BLaER1 (cell line): ENCODE data around the gene MCCC2.
"Not testable (repeated sequence)": the region's sequence is repeated elsewhere in the genome, so short reads cannot be mapped to it uniquely, and the experiment has no call there.

Source experiments
- H3K27ac ChIP-seq: shearing (Covaris generic); formaldehyde crosslinking; 2 replicates; pipeline ENCODE4 v1.8.1; 2022
- H3K27me3 ChIP-seq: shearing (Covaris generic); formaldehyde crosslinking; 2 replicates; pipeline ENCODE4 v1.8.1; 2022
- H3K36me3 ChIP-seq: shearing (Covaris generic); formaldehyde crosslinking; 2 replicates; pipeline ENCODE4 v1.8.1; 2022
- H3K4me1 ChIP-seq: shearing (Covaris generic); formaldehyde crosslinking; 2 replicates; pipeline ENCODE4 v1.8.1; 2022
- H3K4me2 ChIP-seq: shearing (Covaris generic); formaldehyde crosslinking; 2 replicates; pipeline ENCODE4 v1.8.1; 2022
- H3K4me3 ChIP-seq: shearing (Covaris generic); formaldehyde crosslinking; 2 replicates; pipeline ENCODE4 v1.8.1; 2022
- H3K9ac ChIP-seq: shearing (Covaris generic); formaldehyde crosslinking; 2 replicates; pipeline ENCODE4 v1.8.1; 2022
- H3K9me3 ChIP-seq: shearing (Covaris generic); formaldehyde crosslinking; 2 replicates; pipeline ENCODE4 v1.8.1; 2022
- H4K20me1 ChIP-seq: shearing (Covaris generic); formaldehyde crosslinking; 2 replicates; pipeline ENCODE4 v1.8.1; 2022
- Cebpa-rat ChIP-seq: shearing (Covaris generic); IDR thresholded peaks from 2 replicates; pipeline ENCODE4 v1.8.1; 2022

The MCCC2 gene

DNA sequence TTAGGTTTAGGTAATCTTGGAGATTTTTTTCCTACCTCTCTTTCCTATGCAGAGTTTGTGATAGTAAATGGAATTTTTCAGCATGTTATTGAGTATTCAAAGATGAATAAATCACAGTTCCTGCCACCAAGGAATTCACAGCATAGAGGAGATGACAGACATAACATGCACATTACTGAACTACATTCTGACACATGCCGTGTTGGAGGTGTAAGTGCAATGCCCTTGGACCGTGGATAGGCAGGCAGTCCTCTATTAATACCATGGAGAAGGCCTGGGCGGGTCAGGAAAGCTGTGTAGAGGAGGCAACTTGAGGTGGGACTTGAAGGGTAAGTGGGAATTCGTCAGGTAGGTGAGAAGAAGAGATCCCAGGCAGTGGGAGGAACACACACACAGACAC lies 43.9 kb downstream of the MCCC2 start:
- Histone ChIP-seq H3K4me2 (no peak overlapping the region), H3K27me3 (no peaks in the 10 kb centered on the region), H3K4me1 (0 out of 2 replicates have a peak, but pooled peaks cover 4% of the 10 kb centered on the region), H3K4me3 (no peak overlapping the region), H4K20me1 (no peaks in the 10 kb centered on the region), H3K36me3 (peaks cover 41% of the 10 kb centered on the region), H3K27ac (no peak overlapping the region), H3K9me3 (no peaks in the 10 kb centered on the region), H3K9ac (no peak overlapping the region)
- no peak for TF ChIP-seq Cebpa-rat

DNA sequence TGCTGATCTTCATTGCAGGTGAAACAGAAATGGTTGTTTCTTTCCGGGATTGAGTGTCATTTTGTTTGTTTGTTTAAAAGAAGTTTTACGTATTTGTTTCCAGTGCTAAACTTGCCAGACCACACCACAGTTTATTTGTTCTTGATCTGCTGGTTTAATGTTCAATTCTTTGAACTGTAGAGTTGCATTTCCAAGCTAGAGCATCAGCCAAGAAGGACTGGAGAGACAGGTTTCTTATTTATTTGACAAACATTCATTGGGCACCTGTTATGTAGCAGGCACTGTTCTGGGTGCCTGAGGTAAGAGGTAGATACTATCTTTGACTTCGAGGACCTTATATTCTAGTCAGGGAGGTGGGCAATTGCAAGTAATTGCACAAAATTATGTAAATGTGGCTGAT lies 45.0 kb downstream of the MCCC2 start:
- Histone ChIP-seq H3K9me3 (no peaks in the 10 kb centered on the region), H3K36me3 (peaks cover 43% of the 10 kb centered on the region), H3K4me3 (no peak overlapping the region), H3K9ac (no peak overlapping the region), H4K20me1 (no peaks in the 10 kb centered on the region), H3K4me2 (no peak overlapping the region), H3K4me1 (0 out of 2 replicates have a peak, but pooled peaks cover 4% of the 10 kb centered on the region), H3K27ac (no peak overlapping the region), H3K27me3 (no peaks in the 10 kb centered on the region)
- no peak for TF ChIP-seq Cebpa-rat

DNA sequence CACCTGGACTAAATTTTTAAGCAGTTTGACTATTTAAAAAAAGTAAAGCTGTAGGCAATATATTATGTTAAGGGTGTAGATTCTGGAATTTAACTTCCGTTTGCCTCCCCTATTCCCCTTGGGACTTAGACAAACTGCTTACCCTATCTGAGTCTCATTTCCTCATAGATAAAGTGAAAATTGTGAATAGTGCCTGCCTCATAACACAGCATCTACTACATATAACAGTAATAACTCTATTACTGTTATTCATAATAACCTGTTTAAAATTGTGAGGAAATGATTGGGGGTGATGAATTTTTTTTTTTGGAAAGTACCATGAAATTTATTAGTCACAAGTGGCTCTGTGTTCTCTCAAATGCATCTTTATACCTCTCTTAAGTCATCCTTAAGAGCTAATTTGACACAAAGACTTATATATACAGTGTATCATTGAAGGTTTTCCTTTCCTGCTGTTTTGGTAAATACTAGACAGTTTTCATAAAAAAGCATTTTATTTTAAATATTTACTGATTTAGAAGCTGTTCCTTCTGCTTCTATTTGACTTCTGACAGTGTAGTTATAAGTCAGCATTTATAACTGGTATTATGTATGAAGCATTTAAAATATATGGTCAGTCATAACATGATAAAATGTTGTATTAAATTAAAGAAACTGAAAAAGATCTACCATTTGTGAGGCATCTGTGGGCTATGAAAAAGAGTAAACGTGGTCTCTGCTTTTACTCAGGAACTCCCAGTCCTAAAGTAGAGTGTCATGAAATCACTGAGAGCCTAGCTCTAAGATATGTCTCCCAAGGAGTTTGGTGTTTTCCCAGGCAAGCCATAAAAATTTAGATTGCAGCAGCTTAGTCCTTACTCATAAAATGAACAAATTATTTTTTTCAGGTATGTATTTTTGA lies 46.4 kb downstream of the MCCC2 start:
- no peaks in the 10 kb centered on the region for H3K27me3 ChIP-seq
- 0 out of 2 replicates have a peak, but pooled peaks cover 4% of the 10 kb centered on the region for H3K4me1 ChIP-seq
- peak overlapping the region; percentile 23; the same call in 1 of the 2 replicates for H3K4me2 ChIP-seq
- H3K27ac ChIP-seq: no peak overlapping the region
- no peak for TF ChIP-seq Cebpa-rat
- H3K4me3 ChIP-seq: no peak overlapping the region
- no peaks in the 10 kb centered on the region for H4K20me1 ChIP-seq
- peaks cover 11% of the 10 kb centered on the region for H3K9me3 ChIP-seq
- H3K9ac ChIP-seq: no peak overlapping the region
- peaks cover 55% of the 10 kb centered on the region for H3K36me3 ChIP-seq

DNA sequence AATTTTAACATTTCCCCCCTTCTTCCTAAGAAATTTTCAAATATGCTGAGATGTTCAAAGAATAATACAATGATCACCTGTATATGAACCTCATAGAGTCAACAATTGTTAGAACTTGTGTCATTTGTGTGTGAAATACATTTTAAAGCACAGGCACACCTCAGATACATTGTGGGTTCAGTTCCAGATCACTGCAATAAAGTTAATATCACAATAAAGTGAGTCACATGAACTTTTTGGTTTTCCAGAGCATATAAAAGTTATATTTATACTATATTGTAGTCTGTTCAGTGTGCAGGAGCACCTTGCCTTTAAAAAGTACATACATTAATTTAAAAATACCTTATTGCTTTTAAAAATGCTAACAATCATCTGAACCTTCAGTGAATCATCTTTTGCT lies 50.0 kb downstream of the MCCC2 start:
- Histone ChIP-seq H3K4me3 (no peak overlapping the region), H3K9me3 (peaks cover 21% of the 10 kb centered on the region), H3K27me3 (no peaks in the 10 kb centered on the region), H3K4me1 (0 out of 2 replicates have a peak, but pooled peaks cover 4% of the 10 kb centered on the region), H3K36me3 (peaks cover 68% of the 10 kb centered on the region), H3K27ac (no peak overlapping the region), H3K9ac (no peak overlapping the region), H3K4me2 (no peak overlapping the region), H4K20me1 (no peaks in the 10 kb centered on the region)
- no peak for TF ChIP-seq Cebpa-rat

DNA sequence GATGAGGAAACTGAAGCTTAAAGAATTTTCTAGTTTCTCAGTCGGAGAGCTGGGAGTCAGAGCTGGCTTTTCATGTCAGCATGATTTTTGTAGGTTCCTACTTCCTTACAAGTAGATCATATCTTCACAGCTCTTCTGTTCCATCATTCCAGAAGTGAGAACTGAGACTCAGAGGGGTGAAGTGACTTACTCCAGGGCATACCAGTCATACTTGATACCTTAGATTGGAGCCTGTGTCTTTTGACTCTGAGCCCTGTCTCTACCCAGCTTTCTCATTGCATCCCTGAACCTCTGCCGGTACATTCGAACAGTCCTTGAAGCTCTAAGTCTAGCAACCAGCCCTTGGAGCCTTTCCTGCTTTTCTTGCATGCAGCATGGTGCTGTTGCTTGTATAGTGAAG lies 53.3 kb downstream of the MCCC2 start:
- no peaks in the 10 kb centered on the region for H4K20me1 ChIP-seq
- no peak overlapping the region for H3K4me3 ChIP-seq
- H3K27me3 ChIP-seq: no peaks in the 10 kb centered on the region
- peaks cover 21% of the 10 kb centered on the region for H3K9me3 ChIP-seq
- no peak overlapping the region for H3K27ac ChIP-seq
- no peak overlapping the region for H3K9ac ChIP-seq
- no peak for TF ChIP-seq Cebpa-rat
- no peaks in the 10 kb centered on the region for H3K4me1 ChIP-seq
- H3K36me3 ChIP-seq: peaks cover 56% of the 10 kb centered on the region
- H3K4me2 ChIP-seq: no peak overlapping the region

DNA sequence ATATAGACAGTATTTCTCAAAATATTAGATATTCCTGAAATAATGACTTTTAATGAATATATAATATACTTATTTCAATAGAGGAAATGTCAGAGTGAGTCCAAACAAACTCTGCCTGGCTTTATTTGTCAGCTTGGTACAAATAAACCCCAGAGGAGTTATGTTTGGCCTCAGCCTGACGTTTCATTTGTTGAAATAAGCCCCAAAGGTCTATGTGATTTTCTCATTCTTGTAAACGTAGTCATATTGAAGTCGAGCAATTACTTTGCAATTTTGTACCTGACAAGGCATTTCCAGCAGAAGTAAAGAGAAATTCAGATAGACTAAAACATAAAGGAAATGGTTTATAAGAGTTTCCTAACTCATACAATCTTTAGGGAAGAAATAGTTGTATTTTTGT lies 57.9 kb downstream of the MCCC2 start:
- Histone ChIP-seq H3K36me3 (peaks cover 50% of the 10 kb centered on the region), H3K9me3 (no peaks in the 10 kb centered on the region), H3K4me2 (no peak overlapping the region), H3K4me1 (no peaks in the 10 kb centered on the region), H3K4me3 (no peak overlapping the region), H3K27ac (no peak overlapping the region), H3K27me3 (no peaks in the 10 kb centered on the region), H4K20me1 (no peaks in the 10 kb centered on the region), H3K9ac (no peak overlapping the region)
- TF ChIP-seq Cebpa-rat: no peak

DNA sequence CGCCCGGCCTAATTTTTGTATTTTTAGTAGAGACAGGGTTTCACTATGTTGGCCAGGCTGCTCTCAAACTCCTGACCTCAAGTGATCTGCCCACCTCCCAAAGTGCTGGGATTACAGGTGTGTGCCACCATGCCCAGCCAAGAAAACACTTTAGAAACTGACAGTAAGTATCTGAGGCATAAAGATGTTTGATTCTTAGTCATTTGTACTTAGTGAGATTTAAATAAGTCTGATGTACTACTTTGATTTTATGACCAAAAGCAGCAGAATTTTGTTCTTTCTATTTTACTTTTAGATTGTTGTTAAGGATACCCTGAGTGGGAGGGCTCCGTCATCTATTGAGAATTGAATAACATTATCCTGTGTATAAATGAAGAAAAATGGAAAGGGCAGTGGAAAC lies 63.8 kb downstream of the MCCC2 start:
- not testable (repeated sequence) for H3K4me3 ChIP-seq, H3K9me3 ChIP-seq, H3K9ac ChIP-seq, H3K4me1 ChIP-seq, H3K27ac ChIP-seq, H3K4me2 ChIP-seq, H4K20me1 ChIP-seq, H3K27me3 ChIP-seq
- H3K36me3 ChIP-seq: peaks cover 67% of the 10 kb centered on the region

DNA sequence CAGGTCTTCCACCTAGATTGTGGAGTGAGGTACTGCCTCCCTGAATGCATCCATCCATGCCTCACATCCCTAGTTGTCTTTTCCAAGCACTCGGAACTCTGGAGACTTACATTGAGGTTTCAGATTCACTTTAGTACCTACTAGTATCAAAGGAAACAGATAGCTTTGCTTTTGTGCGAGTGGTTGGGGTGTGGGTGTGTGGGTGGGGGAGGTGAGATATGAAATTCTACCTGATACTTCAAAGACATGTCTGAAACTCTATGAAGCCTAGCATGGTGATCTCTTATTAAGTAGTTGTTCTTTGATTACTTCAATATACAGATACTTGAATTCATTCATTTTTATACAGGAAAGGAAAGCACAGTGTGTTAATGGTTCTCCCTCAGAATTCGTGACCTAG lies 64.4 kb downstream of the MCCC2 start:
- no peak overlapping the region for H3K27ac ChIP-seq
- H3K36me3 ChIP-seq: peaks cover 61% of the 10 kb centered on the region
- TF ChIP-seq Cebpa-rat: no peak
- no peaks in the 10 kb centered on the region for H3K9me3 ChIP-seq
- H3K9ac ChIP-seq: no peak overlapping the region
- H3K4me1 ChIP-seq: no peaks in the 10 kb centered on the region
- no peaks in the 10 kb centered on the region for H4K20me1 ChIP-seq
- H3K27me3 ChIP-seq: no peaks in the 10 kb centered on the region
- no peak overlapping the region for H3K4me3 ChIP-seq
- no peak overlapping the region for H3K4me2 ChIP-seq

DNA sequence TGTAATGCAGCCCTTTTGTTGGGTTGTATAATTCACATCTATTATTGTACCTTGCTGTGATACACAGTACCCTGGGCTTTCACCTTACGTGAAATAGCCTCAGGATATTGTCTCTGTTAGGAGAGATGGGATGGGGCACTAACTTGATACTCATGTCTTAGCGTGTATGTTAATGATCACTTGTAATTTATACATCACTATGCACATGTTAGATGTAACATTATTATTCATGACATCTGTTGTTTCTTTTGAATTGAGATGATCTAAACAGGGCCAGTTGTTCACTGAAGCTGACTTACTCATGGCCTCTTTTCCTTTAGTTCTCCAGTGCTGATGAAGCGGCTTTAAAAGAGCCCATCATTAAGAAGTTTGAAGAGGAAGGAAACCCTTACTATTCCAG lies 65.2 kb downstream of the MCCC2 start:
- Histone ChIP-seq H3K36me3 (peaks cover 58% of the 10 kb centered on the region), H3K9ac (no peak overlapping the region), H3K27ac (no peak overlapping the region), H3K4me2 (no peak overlapping the region), H3K9me3 (no peaks in the 10 kb centered on the region), H3K4me3 (no peak overlapping the region), H3K27me3 (no peaks in the 10 kb centered on the region), H3K4me1 (no peaks in the 10 kb centered on the region), H4K20me1 (no peaks in the 10 kb centered on the region)
- TF ChIP-seq Cebpa-rat: no peak

DNA sequence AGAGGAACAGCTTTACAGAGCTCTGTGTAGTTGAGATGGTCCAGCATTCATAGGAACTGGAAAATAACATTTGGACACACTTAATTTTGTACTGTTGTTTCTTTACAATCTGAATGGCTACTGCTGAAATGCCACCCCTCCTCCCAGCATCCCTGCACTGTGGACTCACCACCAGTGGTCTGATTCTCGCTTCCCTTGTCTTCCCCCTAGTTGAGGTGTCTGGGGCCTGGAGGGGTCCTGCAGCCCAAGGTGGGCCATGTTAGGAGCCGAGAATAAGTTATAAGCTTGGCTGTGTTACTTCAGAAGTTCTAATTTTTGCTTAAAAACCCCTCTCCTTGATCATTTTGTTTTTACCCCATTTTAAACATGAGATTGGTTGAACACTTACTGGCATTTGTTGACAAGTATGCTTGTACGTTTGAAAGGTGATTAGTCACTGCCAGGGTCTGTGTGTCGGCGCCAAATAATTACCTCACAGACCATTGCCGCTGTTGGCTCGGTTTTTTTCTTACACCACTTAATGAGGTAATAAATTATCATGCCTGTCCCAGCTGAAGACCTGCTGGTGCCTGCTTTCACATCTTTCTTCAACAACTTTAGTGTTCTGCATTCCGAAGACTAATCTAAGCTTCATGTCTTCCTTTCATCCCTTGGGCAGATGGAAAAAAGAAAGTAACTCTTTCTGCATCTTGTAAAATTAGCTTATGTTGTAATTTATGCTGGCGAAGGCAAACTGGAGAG lies 65.8 kb downstream of the MCCC2 start:
- Histone ChIP-seq H3K27ac (no peak overlapping the region), H3K27me3 (no peaks in the 10 kb centered on the region), H3K4me2 (no peak overlapping the region), H4K20me1 (no peaks in the 10 kb centered on the region), H3K4me3 (no peak overlapping the region), H3K9ac (no peak overlapping the region), H3K9me3 (no peaks in the 10 kb centered on the region), H3K4me1 (no peaks in the 10 kb centered on the region), H3K36me3 (peaks cover 64% of the 10 kb centered on the region)
- TF ChIP-seq Cebpa-rat: no peak
